Skeletal muscle satellite cell (primary cell): ENCODE data around the gene HNRNPU.
A peak's percentile ranks its signal among the peaks of the same experiment; 100 is the strongest.

Source experiments
- H3K27me3 ChIP-seq: 2 replicates; pipeline ENCODE4 v1.7.0; 2013; ENCODE audit warnings: low read length; ENCODE audit not compliant: control insufficient read depth, insufficient read depth
- H3K36me3 ChIP-seq: 2 replicates; pipeline ENCODE4 v1.7.0; 2013; ENCODE audit warnings: mild to moderate bottlenecking, control low read depth, low read length; ENCODE audit not compliant: insufficient read depth
- H3K4me1 ChIP-seq: 2 replicates; pipeline ENCODE4 v1.7.0; 2013; ENCODE audit warnings: low read length; ENCODE audit not compliant: control insufficient read depth, insufficient read depth
- H3K4me2 ChIP-seq: 2 replicates; pipeline ENCODE4 v1.7.0; 2013; ENCODE audit warnings: mild to moderate bottlenecking, low read length
- H3K4me3 ChIP-seq: 2 replicates; pipeline ENCODE4 v1.7.0; 2013; ENCODE audit warnings: low read length
- H3K9ac ChIP-seq: 2 replicates; pipeline ENCODE4 v1.7.0; 2013; ENCODE audit warnings: mild to moderate bottlenecking, low read depth, low read length, moderate library complexity
- H3K9me3 ChIP-seq: replicated peaks from 2 replicates; pipeline ENCODE4 v1.7.0; 2013; ENCODE audit warnings: mild to moderate bottlenecking, control low read depth, low read length

The HNRNPU gene

DNA sequence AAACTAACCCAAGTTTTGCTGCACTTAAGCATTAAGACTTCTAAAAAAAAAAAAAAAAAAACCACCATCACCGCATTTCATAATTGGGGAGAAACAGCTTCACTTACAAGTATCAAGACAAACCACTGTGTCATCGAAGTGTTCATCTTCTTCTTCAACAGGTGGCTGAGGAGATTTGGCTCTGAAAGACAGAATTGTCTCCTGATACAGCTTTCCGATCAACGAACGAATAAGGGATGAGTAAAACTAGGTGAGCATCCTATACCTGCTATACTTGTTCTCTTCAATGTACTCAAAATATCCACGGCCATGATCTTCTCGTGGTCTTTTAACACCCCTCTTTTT, 2.0 kb downstream of the HNRNPU start:
- no peaks in the 10 kb centered on the region for H3K27me3 ChIP-seq
- H3K9ac ChIP-seq: peak overlapping the region; percentile 100
- peaks cover 59% of the 10 kb centered on the region for H3K36me3 ChIP-seq
- peak overlapping the region; percentile 100 for H3K4me3 ChIP-seq
- peaks cover 28% of the 10 kb centered on the region for H3K4me1 ChIP-seq
- no peaks in the 10 kb centered on the region for H3K9me3 ChIP-seq
- peak overlapping the region; percentile 76 for H3K4me2 ChIP-seq

DNA sequence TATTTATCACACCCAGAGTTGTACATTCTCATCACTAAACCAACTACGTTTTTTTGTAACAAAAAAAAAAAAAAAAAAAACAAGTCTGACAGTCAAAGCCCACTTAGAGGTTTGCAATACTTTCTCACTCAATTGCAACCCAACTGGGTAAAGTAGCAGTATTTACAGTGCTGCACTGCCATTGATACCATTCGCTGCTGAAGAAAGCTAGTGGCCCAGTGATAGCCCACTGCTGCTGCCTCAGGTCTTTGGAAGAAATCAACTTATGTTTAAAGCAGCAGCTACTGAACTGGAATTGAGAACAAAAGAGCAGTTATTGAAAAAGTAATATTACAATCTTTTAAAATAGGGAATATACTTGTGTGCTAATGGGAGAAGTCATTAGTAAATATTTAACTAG, 2.7 kb downstream of the HNRNPU start:
- Histone ChIP-seq H3K4me2 (peak overlapping the region; percentile 76), H3K4me3 (peak overlapping the region; percentile 100), H3K36me3 (peaks cover 66% of the 10 kb centered on the region), H3K27me3 (no peaks in the 10 kb centered on the region), H3K4me1 (peaks cover 28% of the 10 kb centered on the region), H3K9ac (peak overlapping the region; percentile 100), H3K9me3 (no peaks in the 10 kb centered on the region)

DNA sequence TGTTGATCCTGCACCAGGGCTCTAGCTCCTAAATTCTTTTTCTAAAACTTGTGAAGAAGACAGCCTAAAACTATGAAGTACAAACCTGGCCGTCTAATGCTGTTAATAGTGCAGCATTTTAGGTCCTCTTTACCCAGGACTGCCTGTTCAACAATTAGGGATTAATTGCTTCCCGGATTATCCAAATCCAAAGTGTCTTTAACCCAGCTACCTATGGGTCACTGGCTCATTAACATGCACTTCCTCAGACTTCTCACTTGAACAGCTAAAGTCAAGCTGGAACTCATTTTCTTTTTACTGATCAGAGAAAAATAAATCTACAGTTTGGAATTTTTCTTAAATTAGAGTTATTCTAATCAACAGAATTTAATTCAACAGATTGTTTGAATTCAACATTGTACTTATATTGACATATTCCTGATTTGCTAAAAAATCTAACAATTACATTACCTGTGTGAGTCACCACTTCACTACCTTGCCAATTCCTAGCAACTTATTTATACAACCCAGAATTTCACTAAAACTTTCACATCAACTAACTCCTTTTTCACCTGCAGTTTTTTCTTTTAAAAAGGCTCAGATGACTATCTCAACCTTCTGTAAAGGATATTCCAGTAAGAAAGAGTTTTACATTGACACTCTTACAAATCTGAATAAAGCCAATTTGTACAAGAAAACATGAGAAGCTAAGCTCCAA, 3.3 kb downstream of the HNRNPU start:
- Histone ChIP-seq H3K4me2 (peak overlapping the region; percentile 76), H3K4me1 (peaks cover 28% of the 10 kb centered on the region), H3K27me3 (no peaks in the 10 kb centered on the region), H3K4me3 (peak overlapping the region; percentile 100), H3K36me3 (peaks cover 72% of the 10 kb centered on the region), H3K9ac (peak overlapping the region; percentile 100), H3K9me3 (no peaks in the 10 kb centered on the region)

DNA sequence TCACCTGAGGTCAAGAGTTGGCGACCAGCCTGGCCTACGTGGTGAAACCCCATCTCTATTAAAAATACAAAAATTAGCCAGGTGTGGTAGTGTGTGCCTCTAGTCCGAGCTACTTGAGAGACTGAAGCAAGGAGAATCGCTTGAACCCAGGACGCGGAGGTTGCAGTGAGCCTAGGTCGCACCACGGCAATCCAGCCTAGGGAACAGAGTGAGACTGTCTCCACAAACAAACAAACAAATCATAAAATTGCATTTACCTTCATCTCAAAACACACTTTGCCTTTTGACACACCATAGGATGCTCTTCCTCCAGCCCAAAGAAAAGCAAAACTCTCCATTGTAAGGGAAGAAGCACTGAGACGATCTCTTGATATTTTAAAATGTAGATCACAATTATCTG, 4.3 kb downstream of the HNRNPU start:
- Histone ChIP-seq H3K27me3 (no peaks in the 10 kb centered on the region), H3K36me3 (peaks cover 82% of the 10 kb centered on the region), H3K4me3 (peak overlapping the region; percentile 100), H3K4me1 (peaks cover 19% of the 10 kb centered on the region), H3K9ac (peak overlapping the region; percentile 100), H3K9me3 (no peaks in the 10 kb centered on the region), H3K4me2 (peak overlapping the region; percentile 76)

DNA sequence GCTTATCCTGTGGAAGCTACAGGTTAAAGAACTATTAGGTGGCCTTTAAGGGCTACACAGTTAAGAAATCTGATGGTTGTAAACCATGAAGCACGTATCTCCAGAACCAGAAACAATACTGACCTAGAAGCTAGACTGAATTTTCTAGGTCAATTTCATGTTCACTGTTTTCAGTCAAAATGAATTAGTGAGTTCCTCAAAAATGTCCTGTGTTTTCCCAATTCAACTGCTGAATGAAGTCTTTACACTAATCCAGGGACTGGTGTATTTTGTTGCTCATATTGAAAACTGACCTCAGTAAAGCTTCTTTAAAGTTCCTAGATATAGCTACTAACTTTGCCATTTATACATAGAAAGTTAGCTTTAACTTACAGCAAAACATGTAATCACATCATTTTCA, 6.0 kb downstream of the HNRNPU start:
- Histone ChIP-seq H3K4me1 (peaks cover 17% of the 10 kb centered on the region), H3K36me3 (peaks cover 91% of the 10 kb centered on the region), H3K9me3 (no peaks in the 10 kb centered on the region), H3K4me2 (no peak overlapping the region), H3K4me3 (no peak overlapping the region), H3K27me3 (no peaks in the 10 kb centered on the region), H3K9ac (peak overlapping the region; percentile 8)

DNA sequence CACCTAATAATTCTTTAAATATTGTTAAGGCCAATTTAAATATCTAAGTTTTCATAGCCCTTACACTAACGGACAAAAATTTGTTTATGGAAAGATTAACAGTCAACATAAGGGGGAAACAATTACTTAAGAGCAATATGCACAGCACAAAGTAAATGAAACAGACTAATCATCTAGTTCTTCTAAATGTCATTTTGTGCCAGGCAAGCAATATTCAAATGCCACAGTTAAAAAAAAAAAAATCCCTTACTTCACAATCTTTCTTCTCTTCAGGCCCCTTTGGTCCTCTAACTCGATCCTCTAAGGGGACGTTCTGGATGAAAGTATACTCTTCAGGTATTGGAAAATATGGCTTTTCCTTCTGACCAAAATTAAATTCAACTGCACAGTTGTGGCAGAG, 6.6 kb downstream of the HNRNPU start:
- Histone ChIP-seq H3K4me1 (peaks cover 17% of the 10 kb centered on the region), H3K9ac (no peak overlapping the region), H3K36me3 (peaks cover 96% of the 10 kb centered on the region), H3K27me3 (no peaks in the 10 kb centered on the region), H3K4me2 (no peak overlapping the region), H3K4me3 (no peak overlapping the region), H3K9me3 (no peaks in the 10 kb centered on the region)

DNA sequence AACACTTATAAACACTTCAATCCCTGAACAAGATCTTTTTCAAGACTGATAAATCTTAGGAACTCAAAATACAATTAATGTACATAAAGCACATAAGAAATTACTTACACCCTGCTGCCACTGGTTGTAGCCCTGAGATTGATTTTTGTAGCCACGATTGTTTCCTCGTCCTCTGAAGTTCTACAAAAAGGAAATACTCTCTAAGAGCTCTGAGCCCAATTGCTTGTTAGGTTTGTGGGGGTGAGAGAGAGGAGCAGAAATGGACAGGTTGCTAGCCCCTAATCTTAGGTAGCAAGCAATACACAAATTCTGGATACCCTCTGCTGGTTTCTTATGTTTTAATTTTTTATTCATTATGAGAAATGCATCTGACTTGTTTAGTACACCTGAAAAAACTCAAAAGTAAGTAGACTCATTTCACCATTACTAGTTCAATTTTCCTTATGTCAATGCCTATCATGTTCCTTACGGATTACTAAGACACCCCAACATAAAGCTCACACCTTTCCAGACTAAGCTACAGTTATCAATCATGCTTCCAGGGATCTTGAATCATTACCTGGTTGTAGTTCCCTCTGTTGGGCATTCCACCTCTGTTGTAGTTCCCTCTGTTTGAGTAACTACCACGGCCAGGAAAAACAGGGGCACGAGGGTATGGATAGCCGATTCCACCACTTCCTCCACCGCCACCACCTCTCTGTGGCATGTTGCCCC, 9.3 kb downstream of the HNRNPU start:
- Histone ChIP-seq H3K9ac (no peak overlapping the region), H3K4me3 (no peak overlapping the region), H3K4me1 (peaks cover 1% of the 10 kb centered on the region), H3K27me3 (no peaks in the 10 kb centered on the region), H3K9me3 (no peaks in the 10 kb centered on the region), H3K36me3 (peaks cover 99% of the 10 kb centered on the region), H3K4me2 (no peak overlapping the region)

DNA sequence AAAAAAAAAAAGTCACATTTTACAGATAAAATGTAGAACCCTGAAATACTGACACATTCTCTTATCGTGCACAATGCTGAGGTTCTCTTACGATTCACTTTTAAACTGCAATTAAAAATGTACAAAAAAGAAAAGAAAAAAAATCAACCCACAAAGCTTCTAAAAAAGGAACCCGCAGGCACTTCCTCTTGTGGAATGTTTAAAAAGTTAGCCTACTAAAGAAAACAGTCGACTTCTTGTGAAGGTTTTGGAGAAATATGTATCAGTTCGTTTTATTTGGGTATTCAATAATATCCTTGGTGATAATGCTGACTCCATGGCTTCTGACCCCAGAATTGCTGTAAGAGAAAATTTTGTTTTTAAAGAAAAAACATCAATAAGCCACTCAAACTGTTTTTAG, 10.2 kb downstream of the HNRNPU start:
- Histone ChIP-seq H3K4me2 (no peak overlapping the region), H3K36me3 (peaks cover 97% of the 10 kb centered on the region)

DNA sequence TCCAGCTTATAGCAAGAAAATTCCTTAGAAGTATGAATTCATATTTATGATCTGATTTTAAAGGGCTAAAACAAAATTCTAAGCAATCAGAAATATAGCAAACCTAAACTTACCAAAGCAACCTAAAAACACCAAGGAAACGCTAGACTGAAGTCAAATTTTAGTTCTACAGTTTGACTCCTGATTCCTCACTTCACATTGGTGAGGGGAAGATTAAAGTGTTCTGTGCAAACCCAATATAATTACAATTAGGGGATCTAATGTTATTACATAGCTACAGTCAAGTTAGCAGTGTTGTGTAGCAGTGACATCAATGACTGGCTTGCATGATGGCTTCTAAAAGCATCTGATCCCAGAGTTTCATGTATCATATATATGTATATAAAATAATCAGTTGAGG, 11.6 kb downstream of the HNRNPU start:
- Histone ChIP-seq H3K4me3 (no peak overlapping the region), H3K4me1 (no peaks in the 10 kb centered on the region), H3K9me3 (no peaks in the 10 kb centered on the region), H3K36me3 (peaks cover 97% of the 10 kb centered on the region), H3K9ac (no peak overlapping the region), H3K27me3 (no peaks in the 10 kb centered on the region), H3K4me2 (no peak overlapping the region)

More for the DNA sequence above, 10.2 kb downstream of the HNRNPU start:
- H3K4me1 ChIP-seq: no peaks in the 10 kb centered on the region
- no peak overlapping the region for H3K4me3 ChIP-seq
- no peaks in the 10 kb centered on the region for H3K27me3 ChIP-seq
- no peaks in the 10 kb centered on the region for H3K9me3 ChIP-seq
- H3K9ac ChIP-seq: no peak overlapping the region

DNA sequence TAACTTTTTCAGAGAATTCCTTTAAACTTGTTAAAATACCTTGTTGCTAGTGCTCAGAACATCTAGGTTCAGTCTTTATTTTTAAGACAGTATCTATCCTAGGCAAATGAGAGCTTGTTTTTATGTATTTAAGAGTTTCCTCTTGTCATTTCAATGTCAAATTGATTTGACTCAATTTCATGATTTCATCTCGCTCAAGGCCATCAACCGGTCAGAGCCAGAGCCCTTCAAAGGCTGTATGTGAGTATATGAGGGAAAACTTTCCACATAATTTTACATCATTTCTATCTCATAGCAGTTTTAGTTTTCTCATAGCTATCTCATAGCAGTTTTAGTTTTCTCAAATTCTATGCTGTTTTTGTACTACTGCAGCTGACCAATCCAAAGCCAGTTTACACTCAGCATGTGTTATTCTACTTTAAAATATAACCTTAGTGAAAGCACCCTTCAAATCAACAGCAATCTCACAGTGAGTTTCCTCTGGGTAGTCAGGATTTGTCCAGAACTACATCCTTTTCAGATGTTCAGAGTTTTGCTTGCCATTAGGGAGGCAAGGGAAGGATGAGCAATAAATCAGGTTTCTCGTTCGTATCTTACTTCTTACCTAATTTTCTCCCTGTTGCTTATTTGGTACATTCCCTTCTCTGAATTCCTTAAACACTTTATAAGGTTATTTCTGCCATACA, 12.7 kb downstream of the HNRNPU start:
- Histone ChIP-seq H3K4me2 (no peak overlapping the region), H3K4me1 (no peaks in the 10 kb centered on the region), H3K36me3 (peaks cover 97% of the 10 kb centered on the region), H3K27me3 (no peaks in the 10 kb centered on the region), H3K4me3 (no peak overlapping the region), H3K9ac (no peak overlapping the region), H3K9me3 (no peaks in the 10 kb centered on the region)

DNA sequence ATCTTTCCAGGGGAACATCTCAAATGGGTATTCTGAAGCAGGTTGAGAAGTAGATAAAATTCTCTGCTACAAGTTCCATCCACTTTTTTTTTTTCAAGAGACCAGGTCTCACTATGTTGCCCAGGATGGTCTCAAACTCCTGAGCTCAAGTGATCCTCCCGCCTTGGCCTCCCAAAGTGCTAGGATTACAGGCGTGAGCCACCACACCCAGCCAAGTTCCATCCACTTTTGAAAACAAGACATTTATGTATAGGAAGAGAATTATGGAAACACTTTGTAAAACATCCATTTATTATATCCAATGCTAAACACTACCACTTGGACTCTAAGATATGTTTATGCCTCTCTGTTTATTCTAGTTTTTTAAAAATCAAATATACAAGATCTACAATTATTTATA, 13.4 kb downstream of the HNRNPU start:
- H3K36me3 ChIP-seq: peaks cover 96% of the 10 kb centered on the region
- no peak overlapping the region for H3K4me3 ChIP-seq
- no peaks in the 10 kb centered on the region for H3K4me1 ChIP-seq
- H3K9ac ChIP-seq: no peak overlapping the region
- no peak overlapping the region for H3K4me2 ChIP-seq
- H3K9me3 ChIP-seq: no peaks in the 10 kb centered on the region
- H3K27me3 ChIP-seq: no peaks in the 10 kb centered on the region
